AG08396 (cell line): Measurements from ENCODE around the gene OR2T11.
"Not testable (repeated sequence)": the region's sequence is repeated elsewhere in the genome, so short reads cannot be mapped to it uniquely, and the experiment has no call there.

ENCODE experiments used
- DNase-seq: peaks from one replicate; pipeline ENCODE4 v3.0.0; 2012; ENCODE audit warnings: low spot score, mixed read lengths

The OR2T11 gene

GRCh38 chr1:248634991-248635390 is at the start of gene OR2T11:
Gene OR2T11, minus strand, starts transcription at chr1:248635091. Its CDS starts 7,963 bp downstream, at chr1:248627128.
- not testable (repeated sequence) for DNase-seq

GRCh38 chr1:248681651-248682050 is 46.8 kb upstream of the OR2T11 start:
- no peak for DNase-seq

GRCh38 chr1:248670003-248670402 is 35.1 kb upstream of the OR2T11 start:
- DNase-seq: no peak

- not testable (repeated sequence) for DNase-seq
Observed at GRCh38 chr1:248663453-248664328, 28.8 kb upstream of the OR2T11 start.

GRCh38 chr1:248656797-248657196 is 21.9 kb upstream of the OR2T11 start:
- DNase-seq: not testable (repeated sequence)

- not testable (repeated sequence) for DNase-seq
Observed at GRCh38 chr1:248655354-248655753, 20.5 kb upstream of the OR2T11 start, which contains the start of gene OR2T27. Gene OR2T27, minus strand, starts transcription at chr1:248655528. Its CDS starts 4,644 bp downstream, at chr1:248650884.

GRCh38 chr1:248648770-248649536 is 14.1 kb upstream of the OR2T11 start:
- DNase-seq: not testable (repeated sequence)

GRCh38 chr1:248645178-248645577 is 10.3 kb upstream of the OR2T11 start, which contains the start of gene OR2T35:
Gene OR2T35, minus strand, starts transcription at chr1:248645278. Its CDS starts 6,020 bp downstream, at chr1:248639258.
- DNase-seq: not testable (repeated sequence)

GRCh38 chr1:248642971-248643651 is 8.2 kb upstream of the OR2T11 start:
- not testable (repeated sequence) for DNase-seq

- DNase-seq: not testable (repeated sequence)
Observed at GRCh38 chr1:248641583-248641982, 6.7 kb upstream of the OR2T11 start.

- DNase-seq: not testable (repeated sequence)
Observed at GRCh38 chr1:248640906-248641305, 6.0 kb upstream of the OR2T11 start.

- not testable (repeated sequence) for DNase-seq
Observed at GRCh38 chr1:248639652-248640051, 4.8 kb upstream of the OR2T11 start.

- not testable (repeated sequence) for DNase-seq
Observed at GRCh38 chr1:248636612-248637011, 1.7 kb upstream of the OR2T11 start.

GRCh38 chr1:248631354-248632008 is 3.4 kb downstream of the OR2T11 start:
- DNase-seq: no peak

GRCh38 chr1:248630551-248630950 is 4.3 kb downstream of the OR2T11 start:
- no peak for DNase-seq

GRCh38 chr1:248627971-248628844 is 6.7 kb downstream of the OR2T11 start:
- no peak for DNase-seq

GRCh38 chr1:248625971-248626370 is 8.9 kb downstream of the OR2T11 start:
- DNase-seq: no peak

- no peak for DNase-seq
Observed at GRCh38 chr1:248625166-248625565, 9.7 kb downstream of the OR2T11 start.

GRCh38 chr1:248622570-248623001 is 12.3 kb downstream of the OR2T11 start:
- peak; percentile 36 for DNase-seq

GRCh38 chr1:248621770-248622169 is 13.1 kb downstream of the OR2T11 start:
- no peak for DNase-seq
